Measurements from ENCODE around the gene TSEN34. TPM values are rescaled to one million over a fixed set of nuclear protein-coding genes. Genes with fewer than 3 reads are reported as not detected.

The TSEN34 gene
- total RNA-seq, 1 experiment from 2014 or later: 194 TPM

GRCh38 chr19:54142166-54142780 lies 48.8 kb upstream of the TSEN34 start:
- peaks cover 44% of the 10 kb centered on the region for H3K36me3 ChIP-seq (ENCODE audit: control insufficient read depth, insufficient read depth, low read length)
- in situ Hi-C loops (cut with HindIII; ENCODE audit: low pct_unique_long_range_greater_than_20kb, low sequenced_read_pairs): no loop called here
- intact Hi-C loops (cut with micrococcal nuclease; ENCODE audit: unreplicated experiment): no loop called here
- H3K27ac ChIP-seq (ENCODE audit: low read length): no peak overlapping the region
- ChIA-PET CTCF (no interaction called here), POLR2A (interaction anchor here (0.6 kb wide), 1 partner anchor 26 kb away, joined by 4 read pairs; no protein-coding TSS in a partner anchor)
- H3K4me1 ChIP-seq (ENCODE audit: control insufficient read depth, insufficient read depth, low read length): peaks cover 26% of the 10 kb centered on the region
- no peaks in the 10 kb centered on the region for H3K27me3 ChIP-seq (ENCODE audit: control insufficient read depth, insufficient read depth, low read length)
- H3K9me3 ChIP-seq (ENCODE audit: control insufficient read depth, insufficient read depth, low read depth, low read length): no peaks in the 10 kb centered on the region
- BruUV-seq (replicated peaks): TSS peak; percentile 24
- DNase-seq (ENCODE audit: low read depth, low spot score) (no peak), ATAC-seq (no peak)
- TF ChIP-seq TCF7L2 (IDR thresholded peaks at IDR 0.05; ENCODE audit: low read depth, low read length): no peak
- no peak for TF ChIP-seq REST (IDR thresholded peaks at IDR 0.05; ENCODE audit: insufficient read depth in 1 of 2, low read depth in 2 of 2, low read length in 1 of 2)
- no peak for TF ChIP-seq POLR2AphosphoS5 (IDR thresholded peaks at IDR 0.05; ENCODE audit: low read depth, low read length)
- TF ChIP-seq, protein P1, sequence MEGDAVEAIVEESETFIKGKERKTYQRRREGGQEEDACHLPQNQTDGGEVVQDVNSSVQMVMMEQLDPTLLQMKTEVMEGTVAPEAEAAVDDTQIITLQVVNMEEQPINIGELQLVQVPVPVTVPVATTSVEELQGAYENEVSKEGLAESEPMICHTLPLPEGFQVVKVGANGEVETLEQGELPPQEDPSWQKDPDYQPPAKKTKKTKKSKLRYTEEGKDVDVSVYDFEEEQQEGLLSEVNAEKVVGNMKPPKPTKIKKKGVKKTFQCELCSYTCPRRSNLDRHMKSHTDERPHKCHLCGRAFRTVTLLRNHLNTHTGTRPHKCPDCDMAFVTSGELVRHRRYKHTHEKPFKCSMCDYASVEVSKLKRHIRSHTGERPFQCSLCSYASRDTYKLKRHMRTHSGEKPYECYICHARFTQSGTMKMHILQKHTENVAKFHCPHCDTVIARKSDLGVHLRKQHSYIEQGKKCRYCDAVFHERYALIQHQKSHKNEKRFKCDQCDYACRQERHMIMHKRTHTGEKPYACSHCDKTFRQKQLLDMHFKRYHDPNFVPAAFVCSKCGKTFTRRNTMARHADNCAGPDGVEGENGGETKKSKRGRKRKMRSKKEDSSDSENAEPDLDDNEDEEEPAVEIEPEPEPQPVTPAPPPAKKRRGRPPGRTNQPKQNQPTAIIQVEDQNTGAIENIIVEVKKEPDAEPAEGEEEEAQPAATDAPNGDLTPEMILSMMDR (IDR thresholded peaks at IDR 0.05): no peak
- no peak for TF ChIP-seq SIN3A (IDR thresholded peaks at IDR 0.05; ENCODE audit: borderline replicate concordance, insufficient read depth, low read depth, low read length)
- no peak overlapping the region for H3K4me3 ChIP-seq (ENCODE audit: low read depth in 2 of 2, low read length in 2 of 2)

- CTCF ChIA-PET: interaction anchor here (0.6 kb wide), 1 partner anchor 237 kb away, joined by 5 read pairs; no protein-coding TSS in a partner anchor
- Histone ChIP-seq H3K4me1 (ENCODE audit: control insufficient read depth, insufficient read depth, low read length) (peaks cover 6% of the 10 kb centered on the region; the same call in 1 of the 2 replicates), H3K36me3 (ENCODE audit: control insufficient read depth, insufficient read depth, low read length) (peaks cover 55% of the 10 kb centered on the region)
Measured at GRCh38 chr19:54145541-54146158, 45.5 kb upstream of the TSEN34 start.

More at GRCh38 chr19:54145541-54146158, 45.5 kb upstream of the TSEN34 start:
- no peaks in the 10 kb centered on the region for H3K27me3 ChIP-seq (ENCODE audit: control insufficient read depth, insufficient read depth, low read length)
- H3K9me3 ChIP-seq (ENCODE audit: control insufficient read depth, insufficient read depth, low read depth, low read length): no peaks in the 10 kb centered on the region
- no peak overlapping the region for H3K4me3 ChIP-seq (ENCODE audit: low read depth in 2 of 2, low read length in 2 of 2)
- no TSS peak for BruUV-seq (replicated peaks)
- in situ Hi-C loops (cut with HindIII; ENCODE audit: low pct_unique_long_range_greater_than_20kb, low sequenced_read_pairs) (no loop called here), intact Hi-C loops (cut with micrococcal nuclease; ENCODE audit: unreplicated experiment) (no loop called here)
- ATAC-seq: no peak; the same call in 1 of the 2 replicates
- POLR2A ChIA-PET: no interaction called here
- no peak overlapping the region for H3K27ac ChIP-seq (ENCODE audit: low read length)
- DNase-seq (ENCODE audit: low read depth, low spot score): no peak
- no peak for TF ChIP-seq REST (IDR thresholded peaks at IDR 0.05; ENCODE audit: insufficient read depth in 1 of 2, low read depth in 2 of 2, low read length in 1 of 2)
- no peak for TF ChIP-seq TCF7L2 (IDR thresholded peaks at IDR 0.05; ENCODE audit: low read depth, low read length)
- TF ChIP-seq POLR2AphosphoS5 (IDR thresholded peaks at IDR 0.05; ENCODE audit: low read depth, low read length): no peak
- no peak for TF ChIP-seq SIN3A (IDR thresholded peaks at IDR 0.05; ENCODE audit: borderline replicate concordance, insufficient read depth, low read depth, low read length)
- TF ChIP-seq, protein P1 (IDR thresholded peaks at IDR 0.05): no peak
